PC-9 (cell line): Measurements from ENCODE around the gene LRMDA. TPM values are rescaled to one million over a fixed set of nuclear protein-coding genes. Genes with fewer than 3 reads are reported as not detected.

Experiments
- BruUV-seq: library from RNA; stranded (reverse); fragments of 400-500 nt; replicated peaks from 2 replicates; lab custom pipeline; 2021; lab: Mats Ljungman, UMichigan
- CTCF ChIA-PET: fragments of 300-600 bp; sonication (Branson Sonifier 250); formaldehyde crosslinking; loops from one replicate; lab custom pipeline; 2022; ENCODE audit warnings: antibody characterized with exemption; lab: Charles Lee
- POLR2A ChIA-PET: fragments of 300-600 bp; sonication (Branson Sonifier 250); formaldehyde crosslinking; loops from one replicate; lab custom pipeline; 2022; ENCODE audit warnings: antibody characterized with exemption; ENCODE audit not compliant: unreplicated experiment; lab: Charles Lee
- DNase-seq, 2 experiments: peaks; one replicate each; pipeline versions ENCODE4 v3.0.0 to v3.0.0-alpha.2; 2015 to 2022; ENCODE audit warnings: mixed read lengths in 1 of 2
- H2AFZ ChIP-seq: fragments of 200-600 bp; sonication (generic); 2 replicates; pipeline ENCODE4 v1.8.1; 2017; ENCODE audit warnings: antibody characterized with exemption
- H3F3A ChIP-seq: fragments of 200-600 bp; sonication (generic); 2 replicates; pipeline ENCODE4 v1.8.1; 2017; ENCODE audit warnings: antibody characterized with exemption, mild to moderate bottlenecking, low read depth; ENCODE audit not compliant: insufficient read depth
- H3K27ac ChIP-seq: fragments of 200-600 bp; sonication (generic); 2 replicates; pipeline ENCODE4 v1.6.1; 2016; ENCODE audit warnings: mixed run types
- H3K27me3 ChIP-seq: fragments of 200-600 bp; sonication (generic); 2 replicates; pipeline ENCODE4 v1.6.1; 2016; ENCODE audit warnings: low read depth, mixed run types; ENCODE audit not compliant: insufficient read depth
- H3K36me3 ChIP-seq: fragments of 200-600 bp; sonication (generic); 2 replicates; pipeline ENCODE4 v1.6.1; 2016; ENCODE audit warnings: low read depth, mixed run types
- H3K4me1 ChIP-seq: fragments of 200-600 bp; sonication (generic); replicated peaks from 2 replicates; pipeline ENCODE4 v1.6.1; 2016; ENCODE audit warnings: mixed run types; ENCODE audit not compliant: insufficient read depth
- H3K4me2 ChIP-seq: fragments of 200-600 bp; sonication (generic); 2 replicates; pipeline ENCODE4 v1.6.1; 2017; ENCODE audit warnings: mixed run types
- H3K4me3 ChIP-seq: fragments of 200-600 bp; sonication (generic); 2 replicates; pipeline ENCODE4 v1.6.1; 2016; ENCODE audit warnings: mixed run types
- H3K79me2 ChIP-seq: fragments of 200-600 bp; sonication (generic); 2 replicates; pipeline ENCODE4 v1.6.1; 2017; ENCODE audit warnings: low read depth, mixed run types
- H3K9me2 ChIP-seq: fragments of 200-600 bp; sonication (generic); 2 replicates; pipeline ENCODE4 v1.8.1; 2017; ENCODE audit warnings: mild to moderate bottlenecking; ENCODE audit not compliant: insufficient read depth
- H3K9me3 ChIP-seq: fragments of 200-600 bp; sonication (generic); 2 replicates; pipeline ENCODE4 v1.8.1; 2016; ENCODE audit warnings: low read depth; ENCODE audit not compliant: insufficient read depth
- H4K20me1 ChIP-seq: fragments of 200-600 bp; sonication (generic); 2 replicates; pipeline ENCODE4 v1.8.1; 2017; ENCODE audit not compliant: insufficient read depth
- CTCF ChIP-seq: fragments of 200-600 bp; sonication (generic); conservative IDR thresholded peaks from 2 replicates; pipeline ENCODE4 v1.6.1; 2017; ENCODE audit warnings: mixed run types, antibody characterized with exemption, mild to moderate bottlenecking, moderate library complexity
- EZH2 ChIP-seq: fragments of 200-600 bp; sonication (generic); IDR thresholded peaks from 2 replicates; pipeline ENCODE4 v1.8.0; 2017; ENCODE audit warnings: antibody characterized with exemption, low read depth
- intact Hi-C: fragments of 100-400 bp; cut with micrococcal nuclease; formaldehyde crosslinking; loops from one replicate; pipeline ENCODE4 v1.10.0; 2022; ENCODE audit not compliant: unreplicated experiment
- total RNA-seq: library from RNA; stranded (reverse); gene quantifications from 2 replicates; pipeline ENCODE4 v1.2.3, GENCODE V29; 2021

The LRMDA gene
- total RNA-seq, 1 experiment from 2014 or later = not detected

- no peaks in the 10 kb centered on the region for H3K79me2 ChIP-seq
- CTCF ChIA-PET = no interaction called here
- no peaks in the 10 kb centered on the region for H3K4me1 ChIP-seq
- no peak overlapping the region for H3K4me2 ChIP-seq
- intact Hi-C loops = no loop called here
- no peak overlapping the region for H2AFZ ChIP-seq
- H3K4me3 ChIP-seq = no peak overlapping the region
- H3K36me3 ChIP-seq = no peaks in the 10 kb centered on the region
- H3K9me3 ChIP-seq = no peaks in the 10 kb centered on the region; the same call in 1 of the 2 replicates
- no peaks in the 10 kb centered on the region for H3K9me2 ChIP-seq
- no peak for DNase-seq
- no peaks in the 10 kb centered on the region for H3K27me3 ChIP-seq
- H4K20me1 ChIP-seq = no peaks in the 10 kb centered on the region
- POLR2A ChIA-PET = no interaction called here
- no TSS peak for BruUV-seq
- H3F3A ChIP-seq = no peaks in the 10 kb centered on the region
- no peak overlapping the region for H3K27ac ChIP-seq
- TF ChIP-seq EZH2 (no peak), CTCF (no peak)
These were observed 263.4 kb downstream of the LRMDA start for GRCh38 chr10:75694790-75695189.

GRCh38 chr10:75695994-75696393, 264.6 kb downstream of the LRMDA start:
- no peak overlapping the region for H3K27ac ChIP-seq
- no peaks in the 10 kb centered on the region for H3K4me1 ChIP-seq
- ChIA-PET CTCF (no interaction called here), POLR2A (no interaction called here)
- no peak overlapping the region for H3K4me2 ChIP-seq
- no peak for DNase-seq
- no peaks in the 10 kb centered on the region for H4K20me1 ChIP-seq
- no peaks in the 10 kb centered on the region for H3K27me3 ChIP-seq
- H3K36me3 ChIP-seq = no peaks in the 10 kb centered on the region
- TF ChIP-seq CTCF = no peak
- no peak for TF ChIP-seq EZH2
- no peak overlapping the region for H3K4me3 ChIP-seq
- intact Hi-C loops = no loop called here
- H3K9me3 ChIP-seq = no peaks in the 10 kb centered on the region; the same call in 1 of the 2 replicates
- no peaks in the 10 kb centered on the region for H3K79me2 ChIP-seq
- no peak overlapping the region for H2AFZ ChIP-seq
- H3F3A ChIP-seq = no peaks in the 10 kb centered on the region
- no TSS peak for BruUV-seq
- H3K9me2 ChIP-seq = no peaks in the 10 kb centered on the region

GRCh38 chr10:75696536-75696935, 265.1 kb downstream of the LRMDA start:
- H3K9me2 ChIP-seq = no peaks in the 10 kb centered on the region
- no peak overlapping the region for H2AFZ ChIP-seq
- no peaks in the 10 kb centered on the region; the same call in 1 of the 2 replicates for H3K9me3 ChIP-seq
- no peaks in the 10 kb centered on the region for H3F3A ChIP-seq
- POLR2A ChIA-PET = no interaction called here
- H3K4me2 ChIP-seq = no peak overlapping the region
- H3K79me2 ChIP-seq = no peaks in the 10 kb centered on the region
- H3K36me3 ChIP-seq = no peaks in the 10 kb centered on the region
- H3K27me3 ChIP-seq = no peaks in the 10 kb centered on the region
- TF ChIP-seq CTCF = no peak
- no peak overlapping the region for H3K4me3 ChIP-seq
- no peaks in the 10 kb centered on the region for H4K20me1 ChIP-seq
- BruUV-seq = no TSS peak
- CTCF ChIA-PET = no interaction called here
- H3K4me1 ChIP-seq = no peaks in the 10 kb centered on the region
- H3K27ac ChIP-seq = no peak overlapping the region
- intact Hi-C loops = no loop called here
- no peak for DNase-seq
